LNCAP (cell line): ENCODE results near the gene GATA2.

ENCODE experiments used
- TF ChIP-seq, protein P1 (sequence below): fragments of 450-650 bp; IDR thresholded peaks from 2 replicates; pipeline ENCODE4 v1.5.1; 2017; ENCODE audit warnings: mild to moderate bottlenecking

GATA2 gene

DNA sequence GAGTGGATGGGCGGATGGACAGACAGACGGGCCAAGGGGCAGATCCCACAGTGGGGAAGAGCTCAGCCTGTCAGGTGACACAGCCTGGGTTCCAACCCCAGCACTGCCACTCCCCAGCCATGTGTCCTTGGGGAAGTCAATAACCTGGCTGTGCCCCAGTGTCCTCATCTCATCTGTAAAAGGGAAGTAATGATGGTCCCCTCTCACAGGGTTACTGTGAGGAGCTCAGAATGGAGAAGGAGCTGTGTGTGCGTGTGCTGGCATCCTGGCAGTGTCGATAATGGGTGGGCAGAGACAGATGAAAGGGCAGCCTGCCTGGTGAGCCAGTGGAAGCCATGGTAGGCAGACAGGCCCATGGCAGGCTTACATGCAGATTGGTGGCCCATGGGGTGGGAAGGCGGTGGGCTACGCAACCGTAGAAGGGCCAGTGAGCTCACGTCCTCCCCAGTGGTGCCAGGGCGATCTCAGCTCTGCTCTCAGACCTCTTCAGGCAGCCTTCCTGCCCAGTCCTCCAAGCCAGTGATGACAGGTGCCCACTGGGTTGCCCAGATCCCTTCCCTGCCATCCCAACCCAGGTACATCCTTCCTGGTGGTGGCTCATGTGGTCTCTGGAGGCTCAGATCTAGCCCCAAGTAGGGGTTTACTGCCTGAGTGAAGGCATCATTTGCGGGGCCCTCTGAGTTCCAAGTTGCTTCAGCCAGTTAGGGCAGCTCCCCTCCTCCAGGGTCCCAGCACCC lies 24.0 kb downstream of the GATA2 start:
- TF ChIP-seq, protein P1, sequence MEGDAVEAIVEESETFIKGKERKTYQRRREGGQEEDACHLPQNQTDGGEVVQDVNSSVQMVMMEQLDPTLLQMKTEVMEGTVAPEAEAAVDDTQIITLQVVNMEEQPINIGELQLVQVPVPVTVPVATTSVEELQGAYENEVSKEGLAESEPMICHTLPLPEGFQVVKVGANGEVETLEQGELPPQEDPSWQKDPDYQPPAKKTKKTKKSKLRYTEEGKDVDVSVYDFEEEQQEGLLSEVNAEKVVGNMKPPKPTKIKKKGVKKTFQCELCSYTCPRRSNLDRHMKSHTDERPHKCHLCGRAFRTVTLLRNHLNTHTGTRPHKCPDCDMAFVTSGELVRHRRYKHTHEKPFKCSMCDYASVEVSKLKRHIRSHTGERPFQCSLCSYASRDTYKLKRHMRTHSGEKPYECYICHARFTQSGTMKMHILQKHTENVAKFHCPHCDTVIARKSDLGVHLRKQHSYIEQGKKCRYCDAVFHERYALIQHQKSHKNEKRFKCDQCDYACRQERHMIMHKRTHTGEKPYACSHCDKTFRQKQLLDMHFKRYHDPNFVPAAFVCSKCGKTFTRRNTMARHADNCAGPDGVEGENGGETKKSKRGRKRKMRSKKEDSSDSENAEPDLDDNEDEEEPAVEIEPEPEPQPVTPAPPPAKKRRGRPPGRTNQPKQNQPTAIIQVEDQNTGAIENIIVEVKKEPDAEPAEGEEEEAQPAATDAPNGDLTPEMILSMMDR = no peak

DNA sequence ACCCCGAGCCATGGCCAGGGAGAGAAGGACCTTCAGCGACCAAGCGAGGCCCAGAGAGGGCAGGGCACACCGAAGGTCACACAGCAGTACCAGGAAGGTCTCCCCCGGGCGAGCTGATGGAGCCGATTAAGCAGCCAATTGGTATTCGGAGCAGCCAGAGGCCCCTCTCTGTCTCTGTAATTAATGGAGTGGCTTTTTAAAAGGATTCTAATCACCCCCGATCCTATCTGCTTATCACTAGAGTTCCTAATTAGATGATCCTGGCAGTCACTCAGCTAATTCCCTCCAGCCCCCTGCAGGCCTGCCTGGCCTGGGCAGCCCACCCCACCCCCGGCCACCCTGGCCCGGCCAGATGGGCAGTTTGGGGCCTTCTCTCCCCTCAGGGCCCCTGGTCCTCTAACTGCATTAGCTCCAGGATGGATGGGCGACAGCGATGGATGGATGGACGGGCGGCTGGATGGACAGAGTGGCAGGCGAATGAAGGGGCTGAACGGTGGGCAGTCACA lies 24.7 kb downstream of the GATA2 start:
- TF ChIP-seq, protein P1 = no peak

DNA sequence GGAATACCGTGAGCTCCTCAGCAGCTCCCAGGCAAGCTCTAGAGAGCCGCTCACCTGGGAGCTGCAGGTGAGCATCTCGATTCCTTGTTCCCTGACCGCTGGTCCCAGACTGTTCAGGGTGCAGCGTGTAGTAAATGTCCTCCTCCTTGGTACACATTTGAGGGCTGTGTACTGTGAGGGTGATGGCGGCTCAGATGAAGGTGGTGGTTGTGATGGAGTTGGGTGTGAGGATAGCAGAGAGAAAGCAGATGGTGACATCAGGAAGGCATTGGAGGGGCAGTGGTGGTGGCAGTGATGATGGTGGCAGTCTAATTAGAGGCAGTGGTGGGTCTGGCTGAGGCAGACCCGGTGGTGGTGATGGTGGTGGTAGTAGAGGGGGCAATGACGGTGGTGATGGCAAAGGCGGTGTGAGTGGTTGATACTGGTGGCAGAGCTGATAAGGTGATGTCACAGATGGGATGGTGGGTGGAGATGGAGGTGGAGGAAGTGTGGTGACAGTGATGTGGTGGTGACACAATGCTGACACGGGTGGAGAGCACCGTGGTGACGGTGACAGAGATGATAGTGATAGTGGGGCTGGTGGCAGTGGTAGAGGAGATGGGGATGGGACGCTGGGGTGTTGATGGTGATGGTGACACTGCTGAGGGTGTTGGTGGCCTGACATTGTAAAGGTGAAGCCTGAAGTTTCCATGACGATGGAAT lies 26.0 kb downstream of the GATA2 start, which contains the start of gene DNAJB8:
DNAJB8 (minus strand) TSS at position 51 of the 702 bp plus-strand sequence. CDS start 3,645 bp downstream, outside the sequence.
- TF ChIP-seq, protein P1 = no peak

DNA sequence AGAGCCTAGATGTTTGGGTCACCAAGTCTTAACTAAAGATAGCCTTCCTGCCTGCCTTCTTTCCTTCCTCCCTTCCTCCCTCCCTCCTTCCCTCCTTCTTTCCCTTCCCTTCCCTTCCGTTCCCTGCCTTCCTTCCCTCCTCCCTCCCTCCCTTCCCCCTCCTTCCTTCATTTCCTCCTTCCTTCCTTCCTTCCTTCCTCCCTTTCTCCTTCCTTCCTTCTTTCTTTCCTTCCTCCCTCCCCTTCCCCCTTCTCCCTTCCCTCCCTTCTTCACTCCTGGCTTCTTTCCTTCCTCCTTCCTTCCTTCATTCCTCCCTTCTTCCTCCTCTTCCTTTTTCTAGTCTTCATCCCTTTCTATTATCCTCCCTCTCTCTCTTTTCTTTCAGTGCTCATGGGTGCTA lies 28.3 kb downstream of the GATA2 start:
- TF ChIP-seq, protein P1 = no peak

DNA sequence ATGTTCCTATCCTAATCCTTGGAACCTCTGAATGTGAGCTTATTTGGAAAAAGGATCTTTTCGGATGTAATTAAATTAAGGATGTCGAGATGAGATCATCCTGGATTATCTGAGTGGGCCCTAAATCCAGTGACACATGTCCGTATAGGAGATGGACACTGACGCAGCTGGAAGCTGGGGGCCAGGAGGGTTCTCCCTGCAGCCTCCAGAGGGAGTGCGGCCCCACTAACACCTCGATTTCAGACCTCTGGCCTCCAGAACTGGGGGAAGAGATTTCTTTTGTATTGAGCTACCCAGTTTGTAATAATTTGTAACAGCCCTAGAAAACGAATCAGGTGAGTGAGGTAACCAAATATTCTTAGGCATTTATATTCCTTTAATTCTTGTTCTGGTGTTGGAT lies 28.8 kb downstream of the GATA2 start:
- TF ChIP-seq, protein P1 = no peak

DNA sequence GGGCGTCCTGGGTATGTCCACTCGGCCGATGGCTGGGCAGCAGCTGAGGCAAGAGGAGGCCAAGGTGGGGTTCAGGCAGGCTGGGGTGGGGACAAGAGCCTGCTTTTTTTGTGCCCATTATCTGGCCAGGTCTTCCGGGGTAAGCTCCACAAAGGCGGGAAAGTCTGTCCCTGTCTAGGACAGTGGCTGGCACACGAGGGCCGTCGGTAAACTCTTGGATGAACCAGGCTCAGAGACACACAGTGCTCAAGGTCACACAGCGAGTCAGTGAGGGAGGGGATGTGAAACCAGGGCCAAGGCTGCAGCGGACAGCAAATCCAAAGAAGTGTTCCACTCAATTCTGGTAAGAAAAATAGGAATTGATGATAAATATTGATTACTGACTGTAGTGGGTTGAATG lies 29.2 kb downstream of the GATA2 start:
- TF ChIP-seq, protein P1 = no peak

DNA sequence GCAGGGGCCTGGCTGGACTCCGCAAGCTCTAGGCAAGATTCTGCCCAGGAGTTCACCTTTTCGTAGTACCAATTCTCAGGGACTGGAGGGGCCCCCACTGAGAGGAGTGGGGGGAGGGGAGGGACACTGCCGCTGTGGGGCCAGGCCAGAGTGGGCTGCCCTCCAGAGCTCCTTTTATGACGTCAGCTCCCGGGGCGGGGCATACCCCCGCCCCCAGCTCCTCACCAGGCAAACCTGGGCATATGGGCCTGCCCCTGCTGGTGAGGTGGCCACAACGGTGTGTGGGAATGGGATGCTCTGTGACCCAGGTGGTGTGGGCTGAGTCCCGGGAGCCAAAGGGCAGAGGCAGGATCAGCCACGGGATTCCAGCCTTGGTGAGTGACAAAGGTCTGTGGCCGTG lies 29.6 kb downstream of the GATA2 start:
- TF ChIP-seq, protein P1 = no peak
